ENCODE results near the gene BCAP29. TPM values are rescaled to one million over a fixed set of nuclear protein-coding genes. Genes with fewer than 3 reads are reported as not detected.
A peak's percentile ranks its signal among the peaks of the same experiment; 100 is the strongest.
"Not testable (repeated sequence)": the region's sequence is repeated elsewhere in the genome, so short reads cannot be mapped to it uniquely, and the experiment has no call there.

BCAP29 gene
- total RNA-seq, 1 donor from 2014 or later = 50.6 TPM

DNA sequence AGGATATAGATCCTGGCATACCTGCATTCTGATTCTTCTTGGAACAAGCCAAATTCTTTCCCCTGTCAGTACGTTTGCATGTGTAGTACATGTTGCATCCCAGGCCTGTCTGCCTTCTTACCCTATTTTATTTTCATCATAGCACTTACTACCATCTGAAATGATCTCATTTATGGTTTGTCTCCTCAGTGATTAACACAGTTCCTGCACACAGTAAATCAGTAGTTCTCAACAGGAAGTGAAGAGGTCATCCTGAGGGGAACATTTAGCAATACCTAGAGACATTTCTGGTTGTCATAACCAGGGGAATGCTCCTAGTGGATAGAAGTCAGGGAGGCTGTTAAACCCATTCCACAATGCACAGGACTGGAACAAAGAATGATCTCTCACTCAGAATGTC, 42.4 kb downstream of the BCAP29 start:
- DNase-seq (ENCODE audit: low spot score) = no peak

GRCh38 chr7:107622894-107623293, 42.8 kb downstream of the BCAP29 start:
- DNase-seq (ENCODE audit: low spot score) = no peak

GRCh38 chr7:107627002-107627401, 47.0 kb downstream of the BCAP29 start:
- DNase-seq (ENCODE audit: low spot score) = no peak

GRCh38 chr7:107628461-107629064, 48.5 kb downstream of the BCAP29 start:
- no peak for DNase-seq (ENCODE audit: low spot score)

GRCh38 chr7:107630342-107630741, 50.3 kb downstream of the BCAP29 start:
- no peak for DNase-seq (ENCODE audit: low spot score)

DNA sequence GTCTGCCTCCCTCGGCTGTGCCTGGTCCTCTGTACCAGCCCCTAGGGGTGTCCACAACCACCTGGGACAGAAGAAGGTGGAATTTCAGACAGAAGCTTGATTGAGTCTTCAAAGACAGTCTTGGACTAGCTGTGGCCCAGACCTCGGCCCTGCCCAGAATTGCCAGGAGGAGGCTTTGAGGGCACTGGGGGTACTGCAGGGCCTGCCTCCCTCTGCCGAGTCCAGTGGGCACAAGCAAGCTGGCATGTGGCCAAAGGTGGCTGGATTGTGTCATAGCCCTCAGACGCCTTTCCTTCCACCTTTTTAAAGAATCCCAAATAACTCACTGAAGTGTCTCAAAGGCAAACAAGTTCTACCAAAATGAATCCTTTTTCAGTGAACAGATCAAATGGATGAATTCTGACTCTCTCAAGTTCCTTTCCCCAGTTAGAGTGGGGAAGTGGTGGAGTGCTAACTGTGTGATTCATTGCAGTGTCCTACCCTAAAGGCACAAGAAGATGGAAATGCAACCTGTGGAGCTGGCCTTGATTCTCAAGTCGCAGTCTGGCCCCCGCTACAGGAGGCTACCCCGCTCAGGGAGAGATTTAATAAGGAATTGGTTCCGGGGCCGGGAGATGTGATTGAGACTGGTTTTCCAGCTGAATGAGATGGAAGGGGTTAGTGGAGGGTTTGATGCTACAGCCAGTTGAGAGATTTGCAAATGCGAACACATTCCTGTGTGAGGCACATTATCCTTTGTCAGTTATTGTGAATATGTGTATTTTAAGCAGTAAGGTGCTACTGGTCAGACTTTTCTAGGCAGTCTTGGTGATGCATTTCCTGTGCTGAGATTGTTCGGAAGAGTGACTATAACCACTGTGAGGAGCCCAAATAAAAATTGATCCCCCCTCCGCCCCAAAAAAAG, 51.8 kb downstream of the BCAP29 start:
- DNase-seq (ENCODE audit: low spot score) = no peak

DNA sequence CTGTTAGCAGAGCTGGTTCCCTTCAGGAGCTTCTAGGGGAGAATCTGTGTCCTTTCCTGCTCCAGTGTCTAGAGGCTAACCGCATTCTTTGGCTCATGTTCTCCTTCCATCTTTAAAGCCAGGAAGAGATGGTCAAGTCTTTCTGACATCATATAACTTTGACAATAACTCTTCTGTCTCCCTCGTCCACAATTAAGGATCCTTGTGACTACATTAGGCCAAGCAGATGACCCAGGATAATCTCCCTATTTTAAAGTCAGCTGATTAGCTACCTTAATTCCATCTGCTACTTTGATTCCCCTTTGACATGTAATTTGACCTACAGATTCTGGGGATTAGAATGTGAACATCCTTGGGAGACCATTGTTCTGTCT, 52.4 kb downstream of the BCAP29 start:
- DNase-seq (ENCODE audit: low spot score) = no peak

GRCh38 chr7:107638594-107638993, 58.5 kb downstream of the BCAP29 start:
- no peak for DNase-seq (ENCODE audit: low spot score)

DNA sequence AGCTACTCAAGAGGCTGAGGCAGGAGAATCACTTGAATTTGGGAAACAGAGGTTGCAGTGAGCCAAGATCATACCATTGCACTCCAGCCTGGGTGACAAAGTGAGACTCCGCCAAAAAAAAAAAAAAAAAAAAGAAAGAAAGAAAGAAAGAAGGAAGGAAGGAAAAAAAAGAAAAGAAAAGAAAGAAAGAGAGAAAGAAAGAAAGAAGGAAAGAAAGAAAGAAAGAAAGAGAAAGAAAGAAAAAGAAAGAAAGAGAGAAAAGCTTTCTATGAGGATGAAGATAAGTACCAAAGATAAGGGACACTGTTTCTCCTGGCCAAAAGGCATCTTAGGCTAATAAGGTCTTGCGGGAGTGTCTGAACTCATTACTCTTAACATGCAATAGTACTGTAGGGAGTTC, 59.0 kb downstream of the BCAP29 start:
- not testable (repeated sequence) for DNase-seq (ENCODE audit: low spot score)

DNA sequence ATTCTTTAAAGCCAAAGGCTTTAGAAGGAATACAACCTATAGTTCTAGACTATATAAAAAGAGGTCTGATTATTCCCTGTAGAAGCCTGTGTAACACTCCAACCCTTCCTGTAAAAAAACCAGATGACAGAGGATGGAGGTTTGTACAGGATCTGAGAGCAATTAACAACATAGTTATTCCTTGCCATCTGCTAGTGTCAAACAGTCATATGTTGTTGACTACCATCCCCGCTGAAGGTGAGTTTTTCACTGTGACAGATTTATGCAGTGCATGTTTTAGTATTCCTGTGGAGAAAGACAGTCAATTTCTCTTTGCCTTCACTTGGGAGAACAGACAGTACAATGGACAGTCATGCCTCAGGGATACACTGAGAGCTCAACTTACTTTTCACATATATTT, 61.6 kb downstream of the BCAP29 start:
- no peak for DNase-seq (ENCODE audit: low spot score)

DNA sequence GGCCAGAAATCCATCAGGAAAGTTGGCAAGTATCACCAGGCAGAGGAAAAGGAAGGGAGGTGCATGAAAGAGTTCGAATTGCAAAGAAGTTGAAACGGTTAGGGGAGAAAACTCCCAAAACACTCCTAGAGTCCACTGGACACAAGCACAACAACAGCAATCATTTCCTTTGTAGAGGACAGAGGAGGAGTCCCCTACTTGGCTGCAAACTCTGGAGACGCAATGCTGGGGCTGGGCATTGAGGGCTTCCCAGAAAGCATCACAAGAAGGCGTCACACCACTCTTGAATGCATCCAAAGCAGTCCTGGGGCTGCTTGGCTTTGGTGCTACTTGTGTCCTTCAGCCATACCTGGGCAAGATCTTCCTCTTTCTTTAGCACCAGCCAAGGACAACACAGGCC, 62.5 kb downstream of the BCAP29 start:
- DNase-seq (ENCODE audit: low spot score) = no peak

GRCh38 chr7:107643407-107643806, 63.4 kb downstream of the BCAP29 start:
- no peak for DNase-seq (ENCODE audit: low spot score)

DNA sequence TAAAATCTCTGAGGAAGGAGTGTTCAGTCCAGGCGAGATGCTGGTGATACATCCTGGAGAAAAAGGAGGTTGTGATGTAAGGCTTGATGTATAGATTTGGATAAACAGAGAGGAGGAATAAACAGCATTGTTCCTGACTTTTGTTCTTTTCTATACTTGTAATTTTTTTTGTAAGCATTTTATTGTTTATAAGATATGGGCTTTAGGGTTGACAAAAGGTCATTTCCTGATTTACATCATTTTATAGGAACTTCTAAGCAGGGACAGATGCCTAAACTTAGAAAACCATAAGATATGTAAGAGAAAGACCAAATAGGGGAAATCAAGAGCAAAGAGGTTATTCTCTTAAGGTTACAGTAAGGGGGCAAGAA, 63.9 kb downstream of the BCAP29 start:
- DNase-seq (ENCODE audit: low spot score) = no peak

- peak; percentile 53 for DNase-seq (ENCODE audit: low spot score)
These were observed 64.4 kb downstream of the BCAP29 start for GRCh38 chr7:107644309-107644974.

- no peak for DNase-seq (ENCODE audit: low spot score)
These were observed 72.6 kb downstream of the BCAP29 start for GRCh38 chr7:107652642-107653041.

DNA sequence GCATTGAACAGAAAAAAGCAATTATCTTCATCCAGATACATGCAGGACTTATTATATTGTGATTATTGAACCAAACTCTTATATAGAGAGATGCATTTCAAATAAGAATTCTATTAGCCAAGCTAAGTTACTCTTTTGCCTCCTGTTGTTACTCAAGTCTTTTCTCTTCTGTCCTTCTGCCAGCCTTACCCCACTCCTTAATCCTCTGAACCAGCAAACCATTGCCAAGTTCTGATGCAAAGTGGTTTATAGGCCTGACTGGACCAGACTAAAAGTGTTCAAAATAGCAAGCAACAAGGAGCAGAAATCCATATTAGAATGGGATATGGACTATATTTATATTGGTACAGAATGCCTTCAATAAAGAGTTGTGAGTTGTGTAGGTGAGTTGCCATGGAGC, 78.4 kb downstream of the BCAP29 start:
- DNase-seq (ENCODE audit: low spot score) = no peak

DNA sequence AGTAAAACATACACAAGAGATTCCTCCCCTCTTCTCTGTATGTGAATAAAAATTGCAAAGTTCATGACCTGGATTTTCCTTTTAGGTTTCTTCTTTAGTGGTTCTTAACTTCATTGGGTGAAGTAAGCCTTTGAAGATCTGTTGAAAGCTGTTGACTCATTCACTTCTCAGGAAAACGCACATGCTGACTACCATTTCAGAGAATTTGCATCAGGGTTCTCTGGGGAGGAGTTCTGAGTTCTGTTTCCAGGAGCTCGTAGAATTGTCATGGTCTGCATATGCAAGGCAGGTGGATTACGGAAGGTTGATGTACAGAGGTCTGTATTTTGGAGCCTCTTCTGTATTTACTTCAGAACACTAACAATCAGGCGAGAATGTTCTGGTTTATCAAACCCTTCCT, 79.6 kb downstream of the BCAP29 start:
- peak; percentile 26 for DNase-seq (ENCODE audit: low spot score)

- no peak for DNase-seq (ENCODE audit: low spot score)
These were observed 80.5 kb downstream of the BCAP29 start, which contains the start of gene SLC26A4 for GRCh38 chr7:107660381-107661080. SLC26A4 (plus strand) TSS chr7:107660828; CDS start chr7:107661642, 814 bp downstream.

DNA sequence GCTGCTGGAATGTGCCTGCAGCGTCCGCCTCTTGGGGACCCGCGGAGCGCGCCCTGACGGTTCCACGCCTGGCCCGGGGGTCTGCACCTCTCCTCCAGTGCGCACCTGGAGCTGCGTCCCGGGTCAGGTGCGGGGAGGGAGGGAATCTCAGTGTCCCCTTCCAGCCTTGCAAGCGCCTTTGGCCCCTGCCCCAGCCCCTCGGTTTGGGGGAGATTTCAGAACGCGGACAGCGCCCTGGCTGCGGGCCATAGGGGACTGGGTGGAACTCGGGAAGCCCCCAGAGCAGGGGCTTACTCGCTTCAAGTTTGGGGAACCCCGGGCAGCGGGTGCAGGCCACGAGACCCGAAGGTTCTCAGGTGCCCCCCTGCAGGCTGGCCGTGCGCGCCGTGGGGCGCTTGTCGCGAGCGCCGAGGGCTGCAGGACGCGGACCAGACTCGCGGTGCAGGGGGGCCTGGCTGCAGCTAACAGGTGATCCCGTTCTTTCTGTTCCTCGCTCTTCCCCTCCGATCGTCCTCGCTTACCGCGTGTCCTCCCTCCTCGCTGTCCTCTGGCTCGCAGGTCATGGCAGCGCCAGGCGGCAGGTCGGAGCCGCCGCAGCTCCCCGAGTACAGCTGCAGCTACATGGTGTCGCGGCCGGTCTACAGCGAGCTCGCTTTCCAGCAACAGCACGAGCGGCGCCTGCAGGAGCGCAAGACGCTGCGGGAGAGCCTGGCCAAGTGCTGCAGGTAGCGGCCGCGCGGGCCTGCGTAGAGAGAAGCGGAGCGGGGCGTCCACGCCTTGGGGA, 81.2 kb downstream of the BCAP29 start:
- peak; percentile 28 for DNase-seq (ENCODE audit: low spot score)

- no peak for DNase-seq (ENCODE audit: low spot score)
These were observed 81.9 kb downstream of the BCAP29 start for GRCh38 chr7:107661865-107662379.

DNA sequence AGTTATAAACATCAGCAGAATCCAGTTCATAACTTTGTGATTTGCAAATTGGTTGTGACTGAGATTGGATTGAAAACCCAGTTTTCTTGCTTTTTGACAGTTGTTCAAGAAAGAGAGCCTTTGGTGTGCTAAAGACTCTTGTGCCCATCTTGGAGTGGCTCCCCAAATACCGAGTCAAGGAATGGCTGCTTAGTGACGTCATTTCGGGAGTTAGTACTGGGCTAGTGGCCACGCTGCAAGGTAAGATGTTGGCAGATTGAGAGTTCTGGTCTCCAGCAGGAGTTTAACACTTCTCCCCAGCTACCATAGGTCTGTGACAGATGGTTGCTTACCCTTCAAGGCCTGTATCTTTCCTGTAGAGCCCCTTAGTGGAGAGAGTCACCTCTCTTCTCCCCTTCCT, 83.2 kb downstream of the BCAP29 start:
- no peak for DNase-seq (ENCODE audit: low spot score)
